Measurements from ENCODE around the gene MYL3. TPM values are rescaled to one million over a fixed set of nuclear protein-coding genes. Genes with fewer than 3 reads are reported as not detected.

Gene MYL3
- polyA plus RNA-seq, 1 donor (not counting 4 experiments of a cell fraction or from before 2014, with no cell fraction given): not detected

- no peaks in the 10 kb centered on the region for H3K36me3 ChIP-seq (ENCODE audit: control insufficient read depth in 2 of 2, extremely low read depth in 1 of 2, insufficient read depth in 2 of 2, low read length in 2 of 2)
- no peak overlapping the region for H3K27ac ChIP-seq (ENCODE audit: control insufficient read depth, insufficient read depth, low read length)
- no peaks in the 10 kb centered on the region for H3K27me3 ChIP-seq (ENCODE audit: control insufficient read depth, extremely low read depth, insufficient read depth, low read length)
- dilution Hi-C loops (cut with MboI; ENCODE audit: extremely low pct_ligation_motif_present, low sequenced_read_pairs): no loop called here
- H3K9me1 ChIP-seq (ENCODE audit: control insufficient read depth, extremely low read depth, insufficient read depth, low read length): no peaks in the 10 kb centered on the region
- FAIRE-seq (no peak), DNase-seq (ENCODE audit: low read depth, low spot score) (no peak)
- TF ChIP-seq CTCF (optimal IDR thresholded peaks at IDR 0.05 in 1 of 3, IDR thresholded peaks at IDR 0.05 in 1 of 3, conservative IDR thresholded peaks at IDR 0.05 in 1 of 3; ENCODE audit: extremely low read depth in 1 of 3, insufficient read depth in 2 of 3, low read length in 3 of 3) (no peak), EZH2 (IDR thresholded peaks at IDR 0.05; ENCODE audit: low read length) (no peak)
- H3K9me3 ChIP-seq (ENCODE audit: control insufficient read depth, low read depth, low read length): no peaks in the 10 kb centered on the region
- H4K20me1 ChIP-seq (ENCODE audit: control insufficient read depth, extremely low read depth, insufficient read depth, low read length): no peaks in the 10 kb centered on the region
- no peak overlapping the region for H2AFZ ChIP-seq (ENCODE audit: control insufficient read depth, low read length)
- H3K4me2 ChIP-seq (ENCODE audit: control insufficient read depth, extremely low read depth, insufficient read depth, low read depth, low read length): no peak overlapping the region
- H3K79me2 ChIP-seq (ENCODE audit: control insufficient read depth, insufficient read depth, low read length): no peaks in the 10 kb centered on the region
- H3K9ac ChIP-seq (ENCODE audit: control insufficient read depth, extremely low read depth, insufficient read depth, low read length): no peak overlapping the region
- H3K4me1 ChIP-seq (ENCODE audit: control insufficient read depth, extremely low read depth, insufficient read depth, low read length): peaks cover 13% of the 10 kb centered on the region
- H3K4me3 ChIP-seq (ENCODE audit: control insufficient read depth in 2 of 3, extremely low read depth in 1 of 3, insufficient read depth in 2 of 3, low read depth in 1 of 3, low read length in 3 of 3): no peak overlapping the region
These were observed 47.0 kb upstream of the MYL3 start for GRCh38 chr3:46910166-46910760.

- no peaks in the 10 kb centered on the region for H3K27me3 ChIP-seq (ENCODE audit: control insufficient read depth, extremely low read depth, insufficient read depth, low read length)
- H2AFZ ChIP-seq (ENCODE audit: control insufficient read depth, low read length): no peak overlapping the region
- H3K27ac ChIP-seq (ENCODE audit: control insufficient read depth, insufficient read depth, low read length): no peak overlapping the region
- TF ChIP-seq CTCF (optimal IDR thresholded peaks at IDR 0.05 in 1 of 3, IDR thresholded peaks at IDR 0.05 in 1 of 3, conservative IDR thresholded peaks at IDR 0.05 in 1 of 3; ENCODE audit: extremely low read depth in 1 of 3, insufficient read depth in 2 of 3, low read length in 3 of 3) (peak in 2 of 3 experiments; percentile 82 to 85), EZH2 (IDR thresholded peaks at IDR 0.05; ENCODE audit: low read length) (no peak)
- H3K4me1 ChIP-seq (ENCODE audit: control insufficient read depth, extremely low read depth, insufficient read depth, low read length): peaks cover 13% of the 10 kb centered on the region
- no peaks in the 10 kb centered on the region for H3K9me3 ChIP-seq (ENCODE audit: control insufficient read depth, low read depth, low read length)
- H3K36me3 ChIP-seq (ENCODE audit: control insufficient read depth in 2 of 2, extremely low read depth in 1 of 2, insufficient read depth in 2 of 2, low read length in 2 of 2): no peaks in the 10 kb centered on the region
- dilution Hi-C loops (cut with MboI; ENCODE audit: extremely low pct_ligation_motif_present, low sequenced_read_pairs): no loop called here
- H3K9me1 ChIP-seq (ENCODE audit: control insufficient read depth, extremely low read depth, insufficient read depth, low read length): no peaks in the 10 kb centered on the region
- no peaks in the 10 kb centered on the region for H4K20me1 ChIP-seq (ENCODE audit: control insufficient read depth, extremely low read depth, insufficient read depth, low read length)
- peak overlapping the region; percentile 17 for H3K4me2 ChIP-seq (ENCODE audit: control insufficient read depth, extremely low read depth, insufficient read depth, low read depth, low read length)
- no peak overlapping the region for H3K9ac ChIP-seq (ENCODE audit: control insufficient read depth, extremely low read depth, insufficient read depth, low read length)
- H3K4me3 ChIP-seq (ENCODE audit: control insufficient read depth in 2 of 3, extremely low read depth in 1 of 3, insufficient read depth in 2 of 3, low read depth in 1 of 3, low read length in 3 of 3): no peak overlapping the region
- DNase-seq (ENCODE audit: low read depth, low spot score) (no peak), FAIRE-seq (no peak)
- H3K79me2 ChIP-seq (ENCODE audit: control insufficient read depth, insufficient read depth, low read length): no peaks in the 10 kb centered on the region
These were observed 46.4 kb upstream of the MYL3 start for GRCh38 chr3:46909535-46910161.
